HepG2 (cell line): Measurements from ENCODE around the gene WDR83. TPM values are rescaled to one million over a fixed set of nuclear protein-coding genes. Genes with fewer than 3 reads are reported as not detected.
A peak's percentile ranks its signal among the peaks of the same experiment; 100 is the strongest.

Experiments
- FOXP1 ChIP-seq, 2 experiments: fragments of 450-650 bp in 1 of 2; IDR thresholded peaks; 2 replicates each; pipeline ENCODE4 v1.6.1; 2017 to 2018; ENCODE audit warnings: antibody characterized with exemption in 1 of 2
- IKZF1 ChIP-seq: fragments of 450-650 bp; IDR thresholded peaks from 2 replicates; pipeline ENCODE4 v1.7.1; 2016
- NR2C2 ChIP-seq: sonication (generic); formaldehyde crosslinking; IDR thresholded peaks from 2 replicates; pipeline ENCODE4 v1.4.0; 2020; ENCODE audit warnings: missing genetic modification reagents, mild to moderate bottlenecking, moderate library complexity, borderline replicate concordance
- RBAK ChIP-seq: sonication (generic); formaldehyde crosslinking; IDR thresholded peaks from 2 replicates; pipeline ENCODE4 v1.5.1; 2020; ENCODE audit warnings: mild to moderate bottlenecking, missing genetic modification reagents
- XRCC5 ChIP-seq: fragments of 200-400 bp; formaldehyde crosslinking; optimal IDR thresholded peaks from 2 replicates; pipeline ENCODE3; 2017; ENCODE audit warnings: mild to moderate bottlenecking, low read length
- ZFP37 ChIP-seq: sonication (generic); formaldehyde crosslinking; IDR thresholded peaks from 2 replicates; pipeline ENCODE4 v1.4.0; 2020; ENCODE audit warnings: missing genetic modification reagents, borderline replicate concordance
- ZNF263 ChIP-seq: sonication (generic); formaldehyde crosslinking; IDR thresholded peaks from 2 replicates; pipeline ENCODE4 v1.4.0; 2020; ENCODE audit warnings: missing genetic modification reagents
- ZNF33B ChIP-seq: sonication (generic); formaldehyde crosslinking; IDR thresholded peaks from 2 replicates; pipeline ENCODE4 v1.5.1; 2020; ENCODE audit warnings: mild to moderate bottlenecking, missing genetic modification reagents
- ZNF383 ChIP-seq: sonication (generic); formaldehyde crosslinking; IDR thresholded peaks from 2 replicates; pipeline ENCODE4 v1.4.0; 2020; ENCODE audit warnings: missing genetic modification reagents, mild to moderate bottlenecking, borderline replicate concordance
- ZNF564 ChIP-seq: sonication (generic); formaldehyde crosslinking; IDR thresholded peaks from 2 replicates; pipeline ENCODE4 v1.8.1; 2023; ENCODE audit warnings: mild to moderate bottlenecking, missing genetic modification reagents
- ZNF569 ChIP-seq: sonication (generic); formaldehyde crosslinking; IDR thresholded peaks from 2 replicates; pipeline ENCODE4 v1.5.0; 2020; ENCODE audit warnings: mild to moderate bottlenecking, missing genetic modification reagents, moderate library complexity, borderline replicate concordance
- ZNF670 ChIP-seq: sonication (generic); formaldehyde crosslinking; IDR thresholded peaks from 2 replicates; pipeline ENCODE4 v1.8.0; 2022; ENCODE audit warnings: mild to moderate bottlenecking, missing genetic modification reagents, borderline replicate concordance
- ZNF766 ChIP-seq: sonication (generic); formaldehyde crosslinking; IDR thresholded peaks from 2 replicates; pipeline ENCODE4 v1.5.0; 2020; ENCODE audit warnings: missing genetic modification reagents, borderline replicate concordance
- ZNF816 ChIP-seq: sonication (generic); formaldehyde crosslinking; IDR thresholded peaks from 2 replicates; pipeline ENCODE4 v1.8.0; 2022; ENCODE audit warnings: missing genetic modification reagents, mild to moderate bottlenecking, borderline replicate concordance
- ZNF850 ChIP-seq: sonication (generic); formaldehyde crosslinking; conservative IDR thresholded peaks from 2 replicates; pipeline ENCODE4 v1.9.0; 2021; ENCODE audit warnings: mild to moderate bottlenecking, missing genetic modification reagents
- polyA plus RNA-seq, 8 experiments: library from polyadenylated mRNA; depleted of rRNA in 3 of 8; stranded (reverse) in 7 of 8; unstranded in 1 of 8; fragments of >200 nt; fragmentation: Illumina TruSeq in 4 of 8; extraction: Trizol in 4 of 8; gene quantifications; 2 replicates each; pipeline versions ENCODE4 v1.2.1 to v1.2.3, GENCODE V29; 2011 to 2016; ENCODE audit warnings: low read depth in 4 of 8, missing spikeins in 1 of 8, mixed read lengths in 1 of 8; ENCODE audit not compliant: insufficient read depth in 1 of 8
- total RNA-seq, 5 experiments: library from RNA; depleted of rRNA; stranded (reverse); fragments of >200 nt; fragmentation: Illumina TruSeq; extraction: Trizol; gene quantifications; 2 replicates each; pipeline ENCODE4 v1.2.3, GENCODE V29; 2016; ENCODE audit warnings: low read depth in 1 of 5
- TF ChIP-seq, protein P1 (sequence below): sonication (generic); formaldehyde crosslinking; IDR thresholded peaks from 2 replicates; pipeline ENCODE4 v1.8.0; 2022; ENCODE audit warnings: mild to moderate bottlenecking, missing genetic modification reagents, borderline replicate concordance
- TF ChIP-seq, protein P2 (sequence below): sonication (generic); formaldehyde crosslinking; IDR thresholded peaks from 2 replicates; pipeline ENCODE4 v1.4.0; 2020; ENCODE audit warnings: missing genetic modification reagents, borderline replicate concordance
- TF ChIP-seq, protein P3 (sequence below): sonication (generic); formaldehyde crosslinking; IDR thresholded peaks from 2 replicates; pipeline ENCODE4 v1.4.0; 2020; ENCODE audit warnings: missing genetic modification reagents
- TF ChIP-seq, protein P4 (sequence below): IDR thresholded peaks from 2 replicates; pipeline ENCODE4 v1.6.1; 2012; ENCODE audit warnings: low read depth, low read length, improper control_type of control experiment

WDR83 gene
- total and polyA plus RNA-seq, 2 of the 13 experiments (the other 11 are each of a cell fraction or from before 2014, with no cell fraction given): 4.5 to 10.7 TPM

DNA sequence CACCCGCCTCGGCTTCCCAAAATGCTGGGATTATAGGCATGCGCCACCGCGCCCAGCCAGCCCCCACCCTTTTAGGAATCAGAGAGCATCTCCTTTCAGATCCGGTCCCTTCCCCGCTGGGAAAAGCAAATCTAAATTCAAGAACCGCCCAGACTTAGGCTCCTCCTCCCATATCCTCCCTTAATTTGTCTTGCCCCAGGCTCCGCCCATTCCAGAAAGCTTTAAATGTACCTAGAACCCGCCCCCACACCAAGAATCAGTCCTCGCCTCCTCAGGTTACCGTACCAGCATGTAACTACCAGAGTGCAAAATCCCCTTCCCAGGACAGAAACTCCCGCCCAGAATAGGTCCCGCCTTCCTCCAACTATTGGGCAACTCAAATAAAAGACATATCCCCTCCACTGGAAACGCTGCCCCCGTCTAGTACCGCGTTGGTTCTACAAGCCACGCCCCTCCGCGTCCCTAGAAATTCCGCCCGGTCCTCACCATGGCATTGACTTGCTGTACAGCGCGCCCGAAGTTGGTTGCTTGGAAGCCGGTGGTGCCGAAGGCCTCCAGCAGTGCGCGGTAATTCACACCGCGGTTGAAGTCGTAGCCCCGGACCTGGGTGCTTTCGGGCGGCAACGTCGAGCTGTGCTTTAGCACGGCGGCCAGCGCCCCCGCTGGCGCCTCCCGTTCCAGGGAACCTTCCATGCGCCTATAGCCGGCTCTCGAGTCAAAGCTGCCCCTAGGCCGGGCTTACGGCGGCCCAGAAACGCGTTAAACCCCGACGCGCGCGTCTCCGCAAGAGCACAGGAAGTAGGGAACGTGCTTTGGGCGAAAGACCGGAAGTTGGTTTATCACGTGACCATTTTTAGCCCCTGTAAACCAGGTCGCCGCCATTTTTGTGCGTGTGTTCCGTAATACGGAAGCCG lies 14.7 kb downstream of the WDR83 start, which contains the start of gene DHPS (continued):
- TF ChIP-seq ZNF564: 0 out of 2 replicates have a peak, but pooled peaks have one; percentile 66
- no peak for TF ChIP-seq ZNF766 (CRISPR knock-in tag)
- no peak for TF ChIP-seq FOXP1 (IDR thresholded peaks at IDR 0.05)
- no peak for TF ChIP-seq FOXP1 (CRISPR knock-in tag; IDR thresholded peaks at IDR 0.05)
- 0 out of 2 replicates have a peak, but pooled peaks have one; percentile 44 for TF ChIP-seq ZNF569 (CRISPR knock-in tag)
- TF ChIP-seq XRCC5: no peak
- no peak for TF ChIP-seq RBAK (CRISPR knock-in tag)
- no peak for TF ChIP-seq ZNF263 (CRISPR knock-in tag)
- TF ChIP-seq, protein P1, sequence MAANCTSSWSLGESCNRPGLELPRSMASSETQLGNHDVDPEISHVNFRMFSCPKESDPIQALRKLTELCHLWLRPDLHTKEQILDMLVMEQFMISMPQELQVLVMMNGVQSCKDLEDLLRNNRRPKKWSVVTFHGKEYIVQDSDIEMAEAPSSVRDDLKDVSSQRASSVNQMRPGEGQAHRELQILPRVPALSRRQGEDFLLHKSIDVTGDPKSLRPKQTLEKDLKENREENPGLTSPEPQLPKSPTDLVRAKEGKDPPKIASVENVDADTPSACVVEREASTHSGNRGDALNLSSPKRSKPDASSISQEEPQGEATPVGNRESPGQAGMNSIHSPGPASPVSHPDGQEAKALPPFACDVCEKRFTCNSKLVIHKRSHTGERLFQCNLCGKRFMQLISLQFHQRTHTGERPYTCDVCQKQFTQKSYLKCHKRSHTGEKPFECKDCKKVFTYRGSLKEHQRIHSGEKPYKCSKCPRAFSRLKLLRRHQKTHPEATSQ: no peak
- TF ChIP-seq ZFP37 (CRISPR knock-in tag): no peak
- TF ChIP-seq ZNF33B (CRISPR knock-in tag): no peak
- TF ChIP-seq, protein P2, sequence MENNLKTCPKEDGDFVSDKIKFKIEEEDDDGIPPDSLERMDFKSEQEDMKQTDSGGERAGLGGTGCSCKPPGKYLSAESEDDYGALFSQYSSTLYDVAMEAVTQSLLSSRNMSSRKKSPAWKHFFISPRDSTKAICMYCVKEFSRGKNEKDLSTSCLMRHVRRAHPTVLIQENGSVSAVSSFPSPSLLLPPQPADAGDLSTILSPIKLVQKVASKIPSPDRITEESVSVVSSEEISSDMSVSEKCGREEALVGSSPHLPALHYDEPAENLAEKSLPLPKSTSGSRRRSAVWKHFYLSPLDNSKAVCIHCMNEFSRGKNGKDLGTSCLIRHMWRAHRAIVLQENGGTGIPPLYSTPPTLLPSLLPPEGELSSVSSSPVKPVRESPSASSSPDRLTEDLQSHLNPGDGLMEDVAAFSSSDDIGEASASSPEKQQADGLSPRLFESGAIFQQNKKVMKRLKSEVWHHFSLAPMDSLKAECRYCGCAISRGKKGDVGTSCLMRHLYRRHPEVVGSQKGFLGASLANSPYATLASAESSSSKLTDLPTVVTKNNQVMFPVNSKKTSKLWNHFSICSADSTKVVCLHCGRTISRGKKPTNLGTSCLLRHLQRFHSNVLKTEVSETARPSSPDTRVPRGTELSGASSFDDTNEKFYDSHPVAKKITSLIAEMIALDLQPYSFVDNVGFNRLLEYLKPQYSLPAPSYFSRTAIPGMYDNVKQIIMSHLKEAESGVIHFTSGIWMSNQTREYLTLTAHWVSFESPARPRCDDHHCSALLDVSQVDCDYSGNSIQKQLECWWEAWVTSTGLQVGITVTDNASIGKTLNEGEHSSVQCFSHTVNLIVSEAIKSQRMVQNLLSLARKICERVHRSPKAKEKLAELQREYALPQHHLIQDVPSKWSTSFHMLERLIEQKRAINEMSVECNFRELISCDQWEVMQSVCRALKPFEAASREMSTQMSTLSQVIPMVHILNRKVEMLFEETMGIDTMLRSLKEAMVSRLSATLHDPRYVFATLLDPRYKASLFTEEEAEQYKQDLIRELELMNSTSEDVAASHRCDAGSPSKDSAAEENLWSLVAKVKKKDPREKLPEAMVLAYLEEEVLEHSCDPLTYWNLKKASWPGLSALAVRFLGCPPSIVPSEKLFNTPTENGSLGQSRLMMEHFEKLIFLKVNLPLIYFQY (CRISPR knock-in tag): no peak
- TF ChIP-seq NR2C2 (CRISPR knock-in tag): peak; percentile 79
- TF ChIP-seq ZNF816 (CRISPR knock-in tag): peak; percentile 70; the same call in 1 of the 2 replicates
- TF ChIP-seq ZNF383 (CRISPR knock-in tag): no peak
- TF ChIP-seq, protein P3, sequence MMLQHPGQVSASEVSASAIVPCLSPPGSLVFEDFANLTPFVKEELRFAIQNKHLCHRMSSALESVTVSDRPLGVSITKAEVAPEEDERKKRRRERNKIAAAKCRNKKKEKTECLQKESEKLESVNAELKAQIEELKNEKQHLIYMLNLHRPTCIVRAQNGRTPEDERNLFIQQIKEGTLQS (CRISPR knock-in tag): no peak
- TF ChIP-seq, protein P4, sequence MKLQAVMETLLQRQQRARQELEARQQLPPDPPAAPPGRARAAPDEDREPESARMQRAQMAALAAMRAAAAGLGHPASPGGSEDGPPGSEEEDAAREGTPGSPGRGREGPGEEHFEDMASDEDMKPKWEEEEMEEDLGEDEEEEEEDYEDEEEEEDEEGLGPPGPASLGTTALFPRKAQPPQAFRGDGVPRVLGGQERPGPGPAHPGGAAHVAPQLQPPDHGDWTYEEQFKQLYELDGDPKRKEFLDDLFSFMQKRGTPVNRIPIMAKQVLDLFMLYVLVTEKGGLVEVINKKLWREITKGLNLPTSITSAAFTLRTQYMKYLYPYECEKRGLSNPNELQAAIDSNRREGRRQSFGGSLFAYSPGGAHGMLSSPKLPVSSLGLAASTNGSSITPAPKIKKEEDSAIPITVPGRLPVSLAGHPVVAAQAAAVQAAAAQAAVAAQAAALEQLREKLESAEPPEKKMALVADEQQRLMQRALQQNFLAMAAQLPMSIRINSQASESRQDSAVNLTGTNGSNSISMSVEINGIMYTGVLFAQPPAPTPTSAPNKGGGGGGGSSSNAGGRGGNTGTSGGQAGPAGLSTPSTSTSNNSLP: no peak
- no peak for TF ChIP-seq IKZF1
- 0 out of 2 replicates have a peak, but pooled peaks have one; percentile 28 for TF ChIP-seq ZNF670 (CRISPR knock-in tag)
- TF ChIP-seq ZNF850: 0 out of 2 replicates have a peak, but pooled peaks have one; percentile 41
